ENCODE measurements around the gene FBXO44.

Gene FBXO44

DNA sequence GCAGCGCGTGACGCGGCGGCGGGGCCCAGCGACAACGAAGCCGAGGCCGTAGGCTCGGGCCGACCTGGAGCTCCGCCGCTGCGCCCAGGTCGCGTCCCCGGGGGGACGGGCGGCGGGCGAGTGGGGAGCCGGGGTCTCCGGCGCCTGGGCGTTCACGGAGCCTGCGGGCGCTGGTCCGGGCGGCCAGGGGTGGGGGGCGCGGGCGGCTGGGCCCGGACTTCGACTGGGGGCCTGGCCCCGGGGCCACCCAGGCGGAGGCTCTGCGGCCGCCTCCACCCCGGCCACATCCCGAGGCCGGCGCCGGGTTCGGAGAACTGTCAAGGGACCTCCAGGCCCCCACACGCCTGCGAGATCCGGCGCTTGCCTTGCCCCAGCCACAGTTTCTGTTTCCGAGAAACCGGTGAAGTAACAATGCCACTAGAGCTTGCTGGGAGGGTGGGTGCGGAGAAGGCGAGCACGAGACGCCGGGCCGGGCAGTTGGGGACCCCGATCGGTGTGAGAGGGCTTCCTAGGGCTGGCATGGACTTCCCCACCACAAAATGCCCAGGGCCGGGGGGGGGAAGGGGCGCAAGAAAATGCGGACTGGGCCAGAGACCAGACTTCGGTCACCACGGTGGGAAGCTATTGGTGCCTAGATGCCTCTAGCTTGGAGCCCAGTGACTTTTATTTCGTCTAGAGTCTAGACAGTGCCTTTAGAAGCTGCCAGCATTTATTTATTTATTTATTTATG, 9.8 kb downstream of the FBXO44 start:
- peak; percentile 51 for DNase-seq

DNA sequence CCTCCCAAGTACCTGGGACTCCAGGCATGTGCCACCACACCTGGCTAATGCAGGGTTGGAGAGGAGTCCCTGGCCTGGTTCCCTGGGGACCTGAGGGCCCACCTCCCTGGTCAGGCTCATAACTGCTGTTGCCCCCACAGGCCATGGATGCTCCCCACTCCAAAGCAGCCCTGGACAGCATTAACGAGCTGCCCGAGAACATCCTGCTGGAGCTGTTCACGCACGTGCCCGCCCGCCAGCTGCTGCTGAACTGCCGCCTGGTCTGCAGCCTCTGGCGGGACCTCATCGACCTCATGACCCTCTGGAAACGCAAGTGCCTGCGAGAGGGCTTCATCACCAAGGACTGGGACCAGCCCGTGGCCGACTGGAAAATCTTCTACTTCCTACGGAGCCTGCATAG, 13.8 kb downstream of the FBXO44 start:
- no peak for DNase-seq

- DNase-seq, result no peak
Measured at GRCh38 chr1:11670747-11671146, 16.1 kb downstream of the FBXO44 start.

GRCh38 chr1:11671205-11671543, 16.5 kb downstream of the FBXO44 start:
- DNase-seq, result no peak

DNA sequence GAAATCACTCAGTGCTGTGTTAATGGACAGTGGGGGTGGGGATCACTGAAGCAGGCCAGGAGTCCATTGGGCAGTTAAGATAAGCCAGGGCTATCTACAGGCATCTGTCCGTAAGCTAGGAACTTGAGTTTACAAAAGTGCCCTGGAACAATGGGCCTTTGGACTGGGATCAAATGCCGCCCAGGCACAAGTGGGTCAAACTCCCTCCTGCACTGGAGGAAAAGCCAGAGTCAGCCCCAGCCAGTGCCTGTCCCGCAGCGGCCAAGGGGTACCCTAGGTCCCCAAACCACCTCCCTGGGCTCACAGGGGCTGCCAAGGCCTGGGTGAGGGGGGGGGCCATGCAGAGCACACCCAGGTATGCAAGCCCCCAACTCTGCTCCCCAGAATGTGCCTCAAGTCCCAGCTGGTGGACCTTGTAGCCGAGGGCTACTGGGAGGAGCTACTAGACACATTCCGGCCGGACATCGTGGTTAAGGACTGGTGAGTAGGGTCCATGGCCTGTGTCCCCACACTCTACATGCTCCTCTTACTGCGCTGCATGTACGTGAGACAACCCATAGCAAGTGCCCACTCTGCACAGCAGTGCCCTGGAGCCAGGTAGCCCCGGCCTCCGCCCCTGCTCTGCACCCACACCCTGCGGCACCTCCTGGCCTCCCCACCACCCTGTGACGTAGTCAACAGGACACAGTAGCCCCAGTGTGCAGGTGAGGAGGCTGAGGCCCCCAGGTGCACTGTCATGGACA, 17.0 kb downstream of the FBXO44 start:
- no peak for DNase-seq

DNA sequence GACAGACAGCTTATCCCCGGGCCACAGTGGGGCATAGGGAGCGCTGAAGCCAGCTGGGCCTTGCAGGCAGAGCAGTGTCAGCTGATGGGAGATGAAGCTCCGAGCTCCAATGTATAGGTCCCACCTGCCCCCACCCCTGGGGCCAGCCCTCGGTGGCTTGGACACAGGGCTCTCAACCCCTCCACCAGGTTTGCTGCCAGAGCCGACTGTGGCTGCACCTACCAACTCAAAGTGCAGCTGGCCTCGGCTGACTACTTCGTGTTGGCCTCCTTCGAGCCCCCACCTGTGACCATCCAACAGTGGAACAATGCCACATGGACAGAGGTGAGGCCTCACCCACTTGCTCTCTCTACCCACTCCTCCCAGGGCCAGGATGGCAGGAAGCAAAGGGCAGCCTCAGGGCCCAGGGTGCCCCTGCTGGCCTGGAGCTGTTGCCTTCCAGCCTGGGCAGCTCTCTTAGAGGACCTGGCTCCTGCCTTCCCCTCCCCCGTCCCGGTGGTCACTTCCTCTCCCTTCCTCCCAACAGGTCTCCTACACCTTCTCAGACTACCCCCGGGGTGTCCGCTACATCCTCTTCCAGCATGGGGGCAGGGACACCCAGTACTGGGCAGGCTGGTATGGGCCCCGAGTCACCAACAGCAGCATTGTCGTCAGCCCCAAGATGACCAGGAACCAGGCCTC, 18.6 kb downstream of the FBXO44 start:
- DNase-seq, result no peak

GRCh38 chr1:11674488-11674887, 19.8 kb downstream of the FBXO44 start:
- no peak for DNase-seq

DNA sequence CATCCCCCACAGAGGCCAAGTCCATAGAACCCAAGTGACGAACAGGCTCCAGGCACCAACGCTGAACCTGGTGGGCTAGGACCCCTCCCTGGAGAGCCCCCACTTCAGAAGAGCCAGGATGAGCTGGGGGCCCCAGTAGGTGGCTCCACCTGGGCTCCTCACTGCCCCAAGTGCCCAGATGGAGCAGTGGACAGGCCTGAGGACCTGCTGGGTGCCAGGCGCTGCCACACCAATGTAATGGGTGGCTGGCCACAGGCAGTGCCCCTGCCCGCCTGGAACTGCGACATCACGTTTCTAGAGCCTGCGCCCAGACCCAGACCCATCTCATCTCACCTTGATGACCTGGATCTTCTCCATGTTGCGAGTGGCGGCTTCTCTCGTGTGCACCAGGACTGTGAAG, 20.6 kb downstream of the FBXO44 start:
- DNase-seq, result no peak

- no peak for DNase-seq
Measured at GRCh38 chr1:11676386-11677103, 21.9 kb downstream of the FBXO44 start.

GRCh38 chr1:11678442-11678841, 23.8 kb downstream of the FBXO44 start:
- no peak for DNase-seq

DNA sequence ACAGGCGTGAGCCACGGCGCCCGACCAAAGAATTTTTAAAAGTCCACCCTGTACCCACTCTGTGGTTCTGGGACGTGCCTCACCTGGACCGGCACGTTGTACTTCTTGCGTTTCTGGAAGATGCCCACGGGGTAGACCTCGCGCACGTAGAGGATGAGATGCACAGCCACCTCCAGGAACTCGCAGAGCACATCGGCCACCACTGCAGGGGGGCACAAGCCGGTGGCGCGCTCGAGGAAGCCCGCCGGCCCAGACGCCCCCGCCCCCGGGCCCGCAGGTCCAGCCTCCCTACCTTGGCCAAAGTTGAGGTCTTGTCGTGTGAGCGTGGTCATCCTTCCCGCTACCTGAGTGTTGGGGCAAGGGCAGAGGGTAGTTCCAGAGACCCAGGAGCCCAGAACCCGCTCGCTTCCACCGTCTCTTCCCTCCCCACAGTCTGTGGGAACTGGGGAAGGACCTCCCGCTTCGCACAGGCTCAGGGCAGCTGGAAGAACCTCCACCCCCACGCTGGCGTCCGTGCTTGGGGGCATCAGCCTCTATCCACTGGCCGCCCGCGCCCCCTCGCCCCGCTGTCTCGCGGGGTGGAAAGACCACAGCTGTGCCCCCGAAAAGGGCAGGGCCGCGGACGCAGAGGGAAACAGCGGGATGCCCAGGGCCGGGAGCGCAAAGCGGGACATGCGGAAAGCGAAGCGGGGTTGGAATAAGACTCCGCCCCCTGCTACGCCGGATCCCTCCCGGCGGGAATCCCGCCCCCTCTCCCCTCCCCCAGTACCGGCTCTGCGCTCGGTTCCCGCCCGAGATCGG, 25.8 kb downstream of the FBXO44 start:
- no peak for DNase-seq

GRCh38 chr1:11681071-11681771, 26.5 kb downstream of the FBXO44 start, which contains the start of gene MAD2L2:
Gene MAD2L2, minus strand, starts transcription at chr1:11681148. Its CDS starts 547 bp downstream, at chr1:11680601.
- DNase-seq, result peak; percentile 80

DNA sequence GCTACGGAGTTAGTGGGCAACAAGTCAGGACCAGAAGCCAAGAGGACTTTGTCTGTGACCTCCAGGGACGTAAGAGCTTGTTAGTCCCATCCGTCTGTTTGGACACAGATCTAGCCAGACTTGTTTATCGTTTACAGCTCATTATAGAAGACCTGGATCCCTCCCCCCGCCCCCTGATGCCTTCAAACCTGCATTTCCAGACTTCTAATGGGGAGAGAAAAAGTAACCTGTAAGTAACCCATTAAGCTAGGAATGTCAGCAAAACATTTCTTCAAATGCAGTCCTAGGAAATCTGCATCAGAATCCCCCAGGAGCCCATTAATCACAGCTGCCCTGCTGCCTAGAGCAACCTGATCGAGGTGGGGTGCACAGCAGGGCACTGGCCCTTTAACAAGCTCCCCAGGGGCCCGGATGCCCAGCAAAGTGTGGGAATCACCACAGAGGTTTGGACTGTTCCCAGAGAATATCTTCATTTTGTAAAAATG, 27.7 kb downstream of the FBXO44 start:
- peak; percentile 48 for DNase-seq

DNA sequence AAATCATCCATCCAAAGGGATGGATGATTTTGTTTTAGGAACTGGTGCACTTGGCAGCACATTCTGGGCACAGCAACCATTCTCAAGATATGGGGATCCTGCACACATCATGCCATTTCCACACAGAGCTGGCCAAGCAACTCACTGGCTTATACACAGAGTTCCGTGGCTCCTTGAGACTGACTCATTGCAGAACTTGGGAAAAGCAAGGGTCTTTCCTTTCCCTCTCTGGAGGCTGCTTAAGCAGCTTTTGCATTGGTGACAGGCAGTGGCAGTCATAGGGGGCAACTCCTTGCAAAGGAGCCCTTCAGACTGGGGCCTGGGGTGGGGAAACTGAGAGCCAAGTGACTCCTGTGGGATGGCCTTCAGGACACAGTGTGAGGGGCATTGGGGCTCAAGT, 28.1 kb downstream of the FBXO44 start:
- DNase-seq, result no peak

DNA sequence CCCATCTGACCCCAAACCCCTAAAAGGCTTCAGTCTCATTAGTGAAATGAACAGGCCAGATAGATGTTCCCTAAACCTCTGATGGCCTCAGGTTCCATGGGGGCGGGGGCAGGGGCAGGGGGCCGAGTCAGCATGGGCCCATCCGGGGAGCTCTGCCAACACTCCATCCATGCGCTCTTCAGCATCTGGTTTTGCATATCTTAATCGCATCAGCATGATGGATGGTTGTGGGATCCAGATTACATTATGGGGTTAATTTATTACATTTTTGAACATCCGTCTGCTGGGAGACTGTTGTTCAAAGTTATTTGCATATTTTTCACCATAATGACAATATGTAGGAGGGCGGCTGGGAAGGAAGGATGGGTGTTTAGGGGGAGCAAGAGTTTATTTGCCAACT, 29.4 kb downstream of the FBXO44 start:
- peak; percentile 76 for DNase-seq

- no peak for DNase-seq
Measured at GRCh38 chr1:11685210-11685752, 30.6 kb downstream of the FBXO44 start.

DNA sequence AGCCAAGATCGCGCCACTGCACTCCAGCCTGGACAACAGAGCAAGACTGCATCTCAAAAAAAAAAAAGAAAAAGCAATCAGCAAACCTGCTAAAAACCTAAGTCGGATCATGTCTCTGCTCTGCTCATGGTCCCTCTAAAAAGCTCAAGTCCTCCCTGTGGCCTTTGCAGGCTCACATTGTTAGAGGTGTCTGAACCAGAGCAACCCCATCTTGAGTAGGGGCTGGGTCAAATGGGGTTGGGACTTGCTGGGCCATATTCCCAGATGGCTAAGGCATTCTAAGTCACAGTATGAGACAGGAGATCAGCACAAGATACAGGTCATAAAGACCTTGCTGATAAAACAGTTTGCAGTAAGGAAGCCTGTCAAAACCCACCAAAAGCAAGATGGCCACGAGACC, 33.8 kb downstream of the FBXO44 start:
- DNase-seq, result no peak

GRCh38 chr1:11690397-11691301, 36.0 kb downstream of the FBXO44 start:
- peak; percentile 65 for DNase-seq

- DNase-seq, result peak; percentile 60
Measured at GRCh38 chr1:11691302-11691914, 36.7 kb downstream of the FBXO44 start, which contains the start of gene DRAXIN. Gene DRAXIN, plus strand, starts transcription at chr1:11691710. Its CDS starts 14,549 bp downstream, at chr1:11706259.

All from NCI-H2171 treated with DMSO at 0.1 percent for 48 hours (cell line).